Measurements from ENCODE around the gene CYB561A3.

Gene CYB561A3

GRCh38 chr11:61349189-61349751 lies 12.4 kb downstream of the CYB561A3 start:
- Histone ChIP-seq H3K4me1 (ENCODE audit: control insufficient read depth in 1 of 2, insufficient read depth in 1 of 2, low read depth in 1 of 2, low read length in 1 of 2) (peaks cover 4 to 7% of the 10 kb centered on the region in 2 experiments), H3K9me3 (no peaks in the 10 kb centered on the region), H3K4me3 (ENCODE audit: low read depth in 1 of 2, low read length in 1 of 2) (no peak overlapping the region), H3K27ac (no peak overlapping the region), H3K36me3 (peaks cover 77% of the 10 kb centered on the region), H3K27me3 (no peaks in the 10 kb centered on the region)
- no peak for TF ChIP-seq CTCF (IDR thresholded peaks at IDR 0.05)

- Histone ChIP-seq H3K4me3 (ENCODE audit: low read depth in 1 of 2, low read length in 1 of 2) (no peak overlapping the region), H3K9me3 (no peaks in the 10 kb centered on the region), H3K4me1 (ENCODE audit: control insufficient read depth in 1 of 2, insufficient read depth in 1 of 2, low read depth in 1 of 2, low read length in 1 of 2) (peaks cover 0 to under 1% of the 10 kb centered on the region in 2 experiments), H3K27ac (no peak overlapping the region), H3K27me3 (no peaks in the 10 kb centered on the region), H3K36me3 (peaks cover 68% of the 10 kb centered on the region)
- TF ChIP-seq CTCF (IDR thresholded peaks at IDR 0.05): no peak
Observed at GRCh38 chr11:61347916-61348461, 13.7 kb downstream of the CYB561A3 start.

DNA sequence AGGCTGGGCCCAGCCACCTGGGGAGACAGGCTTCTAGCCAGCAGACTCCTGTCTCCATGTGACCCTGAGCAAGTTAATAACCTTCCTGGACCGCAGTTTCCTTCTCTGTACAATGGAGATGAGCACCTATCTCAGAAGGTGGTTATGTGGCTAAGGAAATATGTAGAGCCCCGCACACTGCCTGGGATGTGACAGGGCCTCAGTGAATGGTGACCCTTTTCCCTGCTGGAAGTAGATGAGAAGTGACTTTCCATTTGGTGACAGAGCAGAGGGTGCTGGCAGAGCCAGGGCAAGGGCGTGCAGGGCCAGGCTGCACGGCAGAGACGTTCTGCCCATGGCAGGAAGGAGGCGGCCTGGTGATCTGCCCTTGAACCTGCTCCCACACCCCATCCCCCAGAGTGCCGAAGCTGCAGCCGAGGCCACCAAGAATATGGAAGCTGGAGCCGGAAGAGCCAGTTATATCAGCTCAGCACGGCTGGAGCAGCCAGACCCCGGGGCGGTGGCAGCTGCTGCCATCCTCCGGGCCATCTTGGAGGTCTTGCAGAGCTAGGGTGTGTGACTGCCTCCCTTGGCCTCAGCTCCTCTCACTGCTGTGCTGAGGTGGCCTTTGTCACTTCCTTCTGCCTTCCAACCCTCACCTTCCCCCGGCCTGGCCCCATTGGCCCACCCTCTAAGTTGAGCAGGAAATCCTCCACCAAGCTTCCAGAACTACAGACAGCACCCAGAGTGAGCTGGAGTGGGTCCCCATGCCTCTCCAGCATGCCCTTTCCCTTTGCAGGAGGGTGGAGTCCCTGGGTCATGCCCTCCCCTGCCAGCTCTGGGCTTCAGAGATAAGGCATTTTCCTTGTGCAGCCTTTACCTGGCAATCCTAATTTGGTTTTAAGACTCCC lies 15.5 kb downstream of the CYB561A3 start:
- TF ChIP-seq CTCF (IDR thresholded peaks at IDR 0.05): no peak
- no peaks in the 10 kb centered on the region for H3K27me3 ChIP-seq
- no peak overlapping the region for H3K4me3 ChIP-seq (ENCODE audit: low read depth in 1 of 2, low read length in 1 of 2)
- H3K4me1 ChIP-seq (ENCODE audit: control insufficient read depth in 1 of 2, insufficient read depth in 1 of 2, low read depth in 1 of 2, low read length in 1 of 2): no peaks in the 10 kb centered on the region
- no peak overlapping the region for H3K27ac ChIP-seq
- H3K9me3 ChIP-seq: no peaks in the 10 kb centered on the region
- H3K36me3 ChIP-seq: peaks cover 80% of the 10 kb centered on the region

DNA sequence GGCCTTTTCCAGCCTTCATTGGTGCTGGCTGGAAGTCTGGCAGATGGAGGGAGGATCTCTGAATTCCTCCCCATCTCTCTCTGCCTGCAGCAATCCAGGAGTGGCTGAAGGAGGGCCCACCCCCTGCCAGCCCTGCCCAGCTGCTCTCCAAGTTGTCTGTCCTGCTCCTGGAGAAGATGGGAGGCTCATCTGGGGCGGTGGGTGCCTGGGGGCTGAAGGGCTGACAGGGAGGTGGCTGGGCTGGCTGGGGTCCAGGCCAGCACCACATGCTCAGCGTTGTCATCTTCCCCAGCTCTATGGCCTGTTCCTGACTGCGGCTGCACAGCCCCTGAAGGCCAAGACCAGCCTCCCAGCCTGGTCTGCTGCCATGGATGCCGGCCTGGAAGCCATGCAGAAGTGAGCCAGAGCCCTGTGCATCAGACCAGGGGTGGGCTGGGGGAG lies 16.5 kb downstream of the CYB561A3 start:
- Histone ChIP-seq H3K9me3 (no peaks in the 10 kb centered on the region), H3K4me1 (ENCODE audit: control insufficient read depth in 1 of 2, insufficient read depth in 1 of 2, low read depth in 1 of 2, low read length in 1 of 2) (no peaks in the 10 kb centered on the region), H3K27me3 (no peaks in the 10 kb centered on the region), H3K27ac (no peak overlapping the region), H3K36me3 (peaks cover 72% of the 10 kb centered on the region), H3K4me3 (ENCODE audit: low read depth in 1 of 2, low read length in 1 of 2) (no peak overlapping the region)
- no peak for TF ChIP-seq CTCF (IDR thresholded peaks at IDR 0.05)

- no peaks in the 10 kb centered on the region for H3K9me3 ChIP-seq
- H3K27ac ChIP-seq: no peak overlapping the region
- H3K4me3 ChIP-seq (ENCODE audit: low read depth in 1 of 2, low read length in 1 of 2): no peak overlapping the region
- no peaks in the 10 kb centered on the region for H3K27me3 ChIP-seq
- no peak for TF ChIP-seq CTCF (IDR thresholded peaks at IDR 0.05)
- peaks cover 66% of the 10 kb centered on the region for H3K36me3 ChIP-seq
- no peaks in the 10 kb centered on the region for H3K4me1 ChIP-seq (ENCODE audit: control insufficient read depth in 1 of 2, insufficient read depth in 1 of 2, low read depth in 1 of 2, low read length in 1 of 2)
Observed at GRCh38 chr11:61343792-61344745, 17.6 kb downstream of the CYB561A3 start.

Data from neutrophil (primary cell).